ENCODE measurements around the gene GABRB2.

GABRB2 gene

DNA sequence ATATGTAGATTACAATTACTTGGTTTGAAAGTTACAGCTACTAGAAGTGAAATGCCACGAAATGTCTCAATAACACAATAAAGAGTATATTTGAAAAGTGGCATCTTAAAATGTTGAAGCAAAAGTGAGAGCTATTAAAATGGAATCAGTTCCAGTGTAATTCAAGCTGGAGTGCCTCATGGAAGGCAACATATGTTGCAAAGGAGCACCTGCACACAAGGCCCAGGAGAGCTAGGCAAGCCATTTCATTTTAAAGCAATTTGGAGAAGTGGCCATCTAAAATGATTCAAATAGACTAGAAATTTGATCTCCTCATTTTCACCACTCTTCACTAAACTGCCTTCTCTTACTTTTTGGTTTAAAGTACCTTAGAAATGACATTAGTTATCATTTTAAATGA is 167.8 kb downstream of the GABRB2 start:
- no peaks in the 10 kb centered on the region for H3K27me3 ChIP-seq (ENCODE audit: insufficient read depth, low read length)
- no peak overlapping the region for H2AFZ ChIP-seq (ENCODE audit: low read length)
- H3K27ac ChIP-seq (ENCODE audit: low read depth, low read length, poor library complexity, severe bottlenecking) = no peak overlapping the region
- H3K4me3 ChIP-seq (ENCODE audit: low read depth, low read length, poor library complexity, severe bottlenecking) = no peak overlapping the region
- no peaks in the 10 kb centered on the region for H3F3A ChIP-seq (ENCODE audit: insufficient read depth, low read length)
- H3K4me2 ChIP-seq (ENCODE audit: low read length) = no peak overlapping the region
- H3K9me3 ChIP-seq (ENCODE audit: low read length) = no peaks in the 10 kb centered on the region
- H4K20me1 ChIP-seq (ENCODE audit: insufficient read depth, low read length) = no peaks in the 10 kb centered on the region
- no peaks in the 10 kb centered on the region for H3K4me1 ChIP-seq (ENCODE audit: insufficient read depth, low read length, severe bottlenecking)
- no peaks in the 10 kb centered on the region for H3K79me2 ChIP-seq (ENCODE audit: insufficient read depth, low read length)
- no peak for TF ChIP-seq EZH2 (IDR thresholded peaks at IDR 0.05; ENCODE audit: borderline replicate concordance, low read length)
- TF ChIP-seq, protein P1, sequence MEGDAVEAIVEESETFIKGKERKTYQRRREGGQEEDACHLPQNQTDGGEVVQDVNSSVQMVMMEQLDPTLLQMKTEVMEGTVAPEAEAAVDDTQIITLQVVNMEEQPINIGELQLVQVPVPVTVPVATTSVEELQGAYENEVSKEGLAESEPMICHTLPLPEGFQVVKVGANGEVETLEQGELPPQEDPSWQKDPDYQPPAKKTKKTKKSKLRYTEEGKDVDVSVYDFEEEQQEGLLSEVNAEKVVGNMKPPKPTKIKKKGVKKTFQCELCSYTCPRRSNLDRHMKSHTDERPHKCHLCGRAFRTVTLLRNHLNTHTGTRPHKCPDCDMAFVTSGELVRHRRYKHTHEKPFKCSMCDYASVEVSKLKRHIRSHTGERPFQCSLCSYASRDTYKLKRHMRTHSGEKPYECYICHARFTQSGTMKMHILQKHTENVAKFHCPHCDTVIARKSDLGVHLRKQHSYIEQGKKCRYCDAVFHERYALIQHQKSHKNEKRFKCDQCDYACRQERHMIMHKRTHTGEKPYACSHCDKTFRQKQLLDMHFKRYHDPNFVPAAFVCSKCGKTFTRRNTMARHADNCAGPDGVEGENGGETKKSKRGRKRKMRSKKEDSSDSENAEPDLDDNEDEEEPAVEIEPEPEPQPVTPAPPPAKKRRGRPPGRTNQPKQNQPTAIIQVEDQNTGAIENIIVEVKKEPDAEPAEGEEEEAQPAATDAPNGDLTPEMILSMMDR (IDR thresholded peaks at IDR 0.05; ENCODE audit: low read length) = no peak
- no peak overlapping the region for H3K9ac ChIP-seq (ENCODE audit: low read length)
- no peaks in the 10 kb centered on the region for H3K9me2 ChIP-seq (ENCODE audit: low read depth, low read length)
- no peaks in the 10 kb centered on the region for H3K36me3 ChIP-seq (ENCODE audit: insufficient read depth, low read length)

DNA sequence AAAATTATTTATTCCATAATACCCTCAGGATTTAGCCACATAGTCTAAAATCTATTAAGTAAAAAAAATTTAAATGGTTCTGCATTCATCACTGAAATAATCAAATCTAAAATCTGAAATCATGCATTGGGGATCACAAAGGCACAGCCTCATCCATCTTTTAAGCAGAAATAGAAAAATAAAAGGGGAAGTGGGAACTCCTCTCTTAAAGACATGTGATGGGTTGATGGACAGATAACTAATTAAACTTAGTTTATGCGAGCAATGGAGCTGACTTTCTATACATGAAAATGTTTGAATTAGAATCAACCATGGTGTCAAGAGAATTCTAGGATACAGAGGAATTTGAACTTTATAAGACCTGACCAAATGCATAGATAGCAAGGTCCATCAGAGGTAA is 170.5 kb downstream of the GABRB2 start:
- no peaks in the 10 kb centered on the region for H3K36me3 ChIP-seq (ENCODE audit: insufficient read depth, low read length)
- no peaks in the 10 kb centered on the region for H3K9me2 ChIP-seq (ENCODE audit: low read depth, low read length)
- no peak overlapping the region for H3K4me3 ChIP-seq (ENCODE audit: low read depth, low read length, poor library complexity, severe bottlenecking)
- no peaks in the 10 kb centered on the region for H3K4me1 ChIP-seq (ENCODE audit: insufficient read depth, low read length, severe bottlenecking)
- H3K9ac ChIP-seq (ENCODE audit: low read length) = no peak overlapping the region
- no peaks in the 10 kb centered on the region for H4K20me1 ChIP-seq (ENCODE audit: insufficient read depth, low read length)
- H3K27ac ChIP-seq (ENCODE audit: low read depth, low read length, poor library complexity, severe bottlenecking) = no peak overlapping the region
- H2AFZ ChIP-seq (ENCODE audit: low read length) = no peak overlapping the region
- H3K9me3 ChIP-seq (ENCODE audit: low read length) = no peaks in the 10 kb centered on the region
- TF ChIP-seq EZH2 (IDR thresholded peaks at IDR 0.05; ENCODE audit: borderline replicate concordance, low read length) = no peak
- no peaks in the 10 kb centered on the region for H3K79me2 ChIP-seq (ENCODE audit: insufficient read depth, low read length)
- no peaks in the 10 kb centered on the region for H3F3A ChIP-seq (ENCODE audit: insufficient read depth, low read length)
- no peak overlapping the region for H3K4me2 ChIP-seq (ENCODE audit: low read length)
- no peaks in the 10 kb centered on the region for H3K27me3 ChIP-seq (ENCODE audit: insufficient read depth, low read length)

DNA sequence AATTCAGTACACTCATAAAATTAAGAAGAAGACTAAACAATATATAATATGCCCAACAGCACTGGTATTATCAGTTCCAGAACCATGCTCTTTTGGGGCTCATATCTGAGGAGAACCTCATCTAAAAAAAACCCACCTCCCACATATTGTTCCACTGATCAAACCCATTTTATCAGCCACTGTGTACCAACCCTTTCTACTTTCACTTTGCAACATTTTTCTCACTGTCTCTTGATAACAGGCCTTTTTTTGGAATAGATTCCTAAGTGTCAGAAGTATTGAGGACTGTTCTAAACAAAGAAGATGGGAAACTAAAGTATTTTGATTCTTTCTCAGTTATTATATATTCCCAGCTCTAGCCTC is 173.2 kb downstream of the GABRB2 start:
- Histone ChIP-seq H3K36me3 (ENCODE audit: insufficient read depth, low read length) (no peaks in the 10 kb centered on the region), H3K4me3 (ENCODE audit: low read depth, low read length, poor library complexity, severe bottlenecking) (no peak overlapping the region), H3K9ac (ENCODE audit: low read length) (no peak overlapping the region), H2AFZ (ENCODE audit: low read length) (no peak overlapping the region), H3K27ac (ENCODE audit: low read depth, low read length, poor library complexity, severe bottlenecking) (no peak overlapping the region), H3F3A (ENCODE audit: insufficient read depth, low read length) (no peaks in the 10 kb centered on the region), H3K4me2 (ENCODE audit: low read length) (no peak overlapping the region), H4K20me1 (ENCODE audit: insufficient read depth, low read length) (no peaks in the 10 kb centered on the region), H3K9me3 (ENCODE audit: low read length) (no peaks in the 10 kb centered on the region), H3K4me1 (ENCODE audit: insufficient read depth, low read length, severe bottlenecking) (no peaks in the 10 kb centered on the region), H3K9me2 (ENCODE audit: low read depth, low read length) (no peaks in the 10 kb centered on the region), H3K27me3 (ENCODE audit: insufficient read depth, low read length) (no peaks in the 10 kb centered on the region), H3K79me2 (ENCODE audit: insufficient read depth, low read length) (no peaks in the 10 kb centered on the region)
- TF ChIP-seq, protein P1 (IDR thresholded peaks at IDR 0.05; ENCODE audit: low read length) = no peak
- no peak for TF ChIP-seq EZH2 (IDR thresholded peaks at IDR 0.05; ENCODE audit: borderline replicate concordance, low read length)

DNA sequence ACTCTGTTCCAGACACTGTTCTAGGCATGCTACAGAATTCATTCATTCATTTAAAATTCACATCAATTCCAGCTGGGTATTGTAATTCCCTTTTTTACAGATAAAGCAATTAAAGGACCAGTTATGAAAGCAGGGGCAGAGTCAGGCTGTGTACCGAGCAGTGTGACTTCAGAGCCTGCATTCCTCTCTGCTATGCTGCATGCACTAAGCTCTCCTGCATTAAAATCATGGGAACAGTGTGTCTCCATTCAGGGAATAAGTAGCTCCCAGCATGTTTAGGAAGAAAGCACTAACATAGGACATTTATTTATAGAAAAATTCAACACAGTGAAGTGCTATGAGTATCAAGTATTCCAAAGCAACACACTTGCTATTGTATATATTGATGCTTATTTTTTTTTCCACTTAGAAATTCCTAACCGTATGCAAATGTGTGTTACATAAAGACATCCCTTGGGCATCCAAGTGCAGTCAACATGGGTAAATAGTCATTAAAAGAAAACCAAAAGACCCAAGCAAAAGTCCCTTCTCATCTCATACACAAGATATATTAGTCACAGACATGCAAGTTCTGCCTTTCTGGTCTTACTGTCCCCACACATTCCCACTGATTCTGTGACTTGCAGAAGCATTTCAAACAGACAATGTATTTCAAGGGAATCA is 173.7 kb downstream of the GABRB2 start:
- Histone ChIP-seq H3K9ac (ENCODE audit: low read length) (no peak overlapping the region), H3K79me2 (ENCODE audit: insufficient read depth, low read length) (no peaks in the 10 kb centered on the region), H3K9me3 (ENCODE audit: low read length) (no peaks in the 10 kb centered on the region), H3K27me3 (ENCODE audit: insufficient read depth, low read length) (no peaks in the 10 kb centered on the region), H3K9me2 (ENCODE audit: low read depth, low read length) (no peaks in the 10 kb centered on the region), H3K4me2 (ENCODE audit: low read length) (no peak overlapping the region), H3K27ac (ENCODE audit: low read depth, low read length, poor library complexity, severe bottlenecking) (no peak overlapping the region), H2AFZ (ENCODE audit: low read length) (no peak overlapping the region), H3K36me3 (ENCODE audit: insufficient read depth, low read length) (no peaks in the 10 kb centered on the region), H3K4me3 (ENCODE audit: low read depth, low read length, poor library complexity, severe bottlenecking) (no peak overlapping the region), H3K4me1 (ENCODE audit: insufficient read depth, low read length, severe bottlenecking) (no peaks in the 10 kb centered on the region), H4K20me1 (ENCODE audit: insufficient read depth, low read length) (no peaks in the 10 kb centered on the region), H3F3A (ENCODE audit: insufficient read depth, low read length) (no peaks in the 10 kb centered on the region)
- TF ChIP-seq EZH2 (IDR thresholded peaks at IDR 0.05; ENCODE audit: borderline replicate concordance, low read length) = no peak
- TF ChIP-seq, protein P1 (IDR thresholded peaks at IDR 0.05; ENCODE audit: low read length) = no peak
